Vagina (tissue), 2 donors: ENCODE data around the gene ADGRV1. TPM values are rescaled to one million over a fixed set of nuclear protein-coding genes. Genes with fewer than 3 reads are reported as not detected.

Source experiments
- DNase-seq, 2 donors: peaks; one replicate each; pipeline ENCODE4 v3.0.0-alpha.2; 2017; ENCODE audit errors: extremely low spot score in 2 of 2
- H3K27ac ChIP-seq: fragments of 200-600 bp; sonication (generic); one replicate; pipeline ENCODE4 v1.5.1; 2019
- H3K27me3 ChIP-seq: fragments of 200-600 bp; sonication (generic); one replicate; pipeline ENCODE4 v1.5.1; 2019
- H3K36me3 ChIP-seq, 2 donors: fragments of 200-600 bp; sonication (generic); one replicate each; pipeline ENCODE4 v1.5.1; 2017 to 2019
- H3K4me1 ChIP-seq: fragments of 200-600 bp; sonication (generic); one replicate; pipeline ENCODE4 v1.5.1; 2019
- H3K4me3 ChIP-seq, 2 donors: fragments of 200-600 bp; sonication (generic); 1 replicate in 1 of 2; 2 replicates in 1 of 2; pipeline ENCODE4 v1.5.1; 2016 to 2019
- H3K9me3 ChIP-seq: fragments of 200-600 bp; sonication (generic); one replicate; pipeline ENCODE4 v1.5.1; 2019
- POLR2A ChIP-seq, 2 donors: fragments of 450-650 bp; IDR thresholded peaks; one replicate each; pipeline ENCODE4 v1.6.1; 2017; ENCODE audit warnings: antibody characterized with exemption in 2 of 2, mild to moderate bottlenecking in 2 of 2, moderate library complexity in 2 of 2
- POLR2AphosphoS5 ChIP-seq, 2 donors: sonication (generic); formaldehyde crosslinking; IDR thresholded peaks; one replicate each; pipeline ENCODE4 v1.9.0; 2017; ENCODE audit warnings: antibody characterized with exemption in 2 of 2, mild to moderate bottlenecking in 2 of 2, low read depth in 1 of 2; ENCODE audit not compliant: insufficient read depth in 1 of 2
- intact Hi-C: fragments of 100-400 bp; cut with DNase I; formaldehyde crosslinking; loops from one replicate; pipeline ENCODE4 v1.15.1; 2023
- total RNA-seq: library from RNA; depleted of rRNA; stranded (reverse); fragments of >200 nt; gene quantifications from one replicate; pipeline ENCODE4 v1.2.3, GENCODE V29; 2016
- TF ChIP-seq, protein P1 (sequence below), 3 experiments: fragments of 450-650 bp in 2 of 3; fragments of 200-600 bp in 1 of 3; sonication (generic) in 1 of 3; IDR thresholded peaks; one replicate each; pipeline ENCODE4 v1.5.1; 2017 to 2019; ENCODE audit warnings: antibody characterized with exemption in 3 of 3, mild to moderate bottlenecking in 2 of 3, moderate library complexity in 2 of 3

The ADGRV1 gene
- total RNA-seq, 1 donor from 2014 or later = 10.6 TPM

DNA sequence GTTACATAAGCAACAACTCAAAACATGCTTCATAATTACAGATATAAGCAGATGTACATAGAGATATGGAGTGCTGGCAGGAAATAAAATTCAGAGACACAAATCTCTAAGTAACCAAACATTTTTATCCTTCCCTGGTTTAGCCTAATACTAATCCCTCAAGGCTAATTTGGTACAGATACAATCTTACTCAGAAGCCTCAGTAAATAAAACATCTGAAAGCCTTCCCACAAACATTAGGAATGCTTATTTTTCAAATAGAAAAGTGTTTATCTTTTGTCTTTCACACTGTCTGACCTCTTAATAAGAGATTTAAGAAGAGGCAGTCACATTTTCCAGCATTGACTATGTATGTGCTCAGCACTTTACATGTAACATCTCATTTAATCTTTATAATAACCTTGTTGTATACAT, 425.1 kb downstream of the ADGRV1 start:
- TF ChIP-seq, protein P1, sequence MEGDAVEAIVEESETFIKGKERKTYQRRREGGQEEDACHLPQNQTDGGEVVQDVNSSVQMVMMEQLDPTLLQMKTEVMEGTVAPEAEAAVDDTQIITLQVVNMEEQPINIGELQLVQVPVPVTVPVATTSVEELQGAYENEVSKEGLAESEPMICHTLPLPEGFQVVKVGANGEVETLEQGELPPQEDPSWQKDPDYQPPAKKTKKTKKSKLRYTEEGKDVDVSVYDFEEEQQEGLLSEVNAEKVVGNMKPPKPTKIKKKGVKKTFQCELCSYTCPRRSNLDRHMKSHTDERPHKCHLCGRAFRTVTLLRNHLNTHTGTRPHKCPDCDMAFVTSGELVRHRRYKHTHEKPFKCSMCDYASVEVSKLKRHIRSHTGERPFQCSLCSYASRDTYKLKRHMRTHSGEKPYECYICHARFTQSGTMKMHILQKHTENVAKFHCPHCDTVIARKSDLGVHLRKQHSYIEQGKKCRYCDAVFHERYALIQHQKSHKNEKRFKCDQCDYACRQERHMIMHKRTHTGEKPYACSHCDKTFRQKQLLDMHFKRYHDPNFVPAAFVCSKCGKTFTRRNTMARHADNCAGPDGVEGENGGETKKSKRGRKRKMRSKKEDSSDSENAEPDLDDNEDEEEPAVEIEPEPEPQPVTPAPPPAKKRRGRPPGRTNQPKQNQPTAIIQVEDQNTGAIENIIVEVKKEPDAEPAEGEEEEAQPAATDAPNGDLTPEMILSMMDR (IDR thresholded peaks at IDR 0.05) = no peak
- TF ChIP-seq POLR2AphosphoS5 (IDR thresholded peaks at IDR 0.05; ENCODE audit: insufficient read depth in 1 of 2, low read depth in 1 of 2) = no peak
- TF ChIP-seq POLR2A (IDR thresholded peaks at IDR 0.05) = no peak
- H3K4me3 ChIP-seq = no peak overlapping the region
- intact Hi-C loops = no loop called here
- no peaks in the 10 kb centered on the region for H3K4me1 ChIP-seq
- H3K36me3 ChIP-seq = no peaks in the 10 kb centered on the region
- DNase-seq = no peak
- H3K9me3 ChIP-seq = no peaks in the 10 kb centered on the region
- no peak overlapping the region for H3K27ac ChIP-seq
- no peaks in the 10 kb centered on the region for H3K27me3 ChIP-seq

GRCh38 chr5:90985341-90985740, 426.7 kb downstream of the ADGRV1 start:
- H3K27ac ChIP-seq = no peak overlapping the region
- TF ChIP-seq, protein P1 (IDR thresholded peaks at IDR 0.05) = no peak
- TF ChIP-seq POLR2AphosphoS5 (IDR thresholded peaks at IDR 0.05; ENCODE audit: insufficient read depth in 1 of 2, low read depth in 1 of 2) (no peak), POLR2A (IDR thresholded peaks at IDR 0.05) (no peak)
- intact Hi-C loops = no loop called here
- no peaks in the 10 kb centered on the region for H3K27me3 ChIP-seq
- H3K4me3 ChIP-seq = no peak overlapping the region
- H3K4me1 ChIP-seq = no peaks in the 10 kb centered on the region
- no peaks in the 10 kb centered on the region for H3K9me3 ChIP-seq
- no peak for DNase-seq
- no peaks in the 10 kb centered on the region for H3K36me3 ChIP-seq

- TF ChIP-seq, protein P1 (IDR thresholded peaks at IDR 0.05) = no peak
- TF ChIP-seq POLR2A (IDR thresholded peaks at IDR 0.05) (no peak), POLR2AphosphoS5 (IDR thresholded peaks at IDR 0.05; ENCODE audit: insufficient read depth in 1 of 2, low read depth in 1 of 2) (no peak)
- intact Hi-C loops = no loop called here
- no peak overlapping the region for H3K4me3 ChIP-seq
- H3K27ac ChIP-seq = no peak overlapping the region
- H3K36me3 ChIP-seq = no peaks in the 10 kb centered on the region
- no peaks in the 10 kb centered on the region for H3K4me1 ChIP-seq
- DNase-seq = no peak
- H3K9me3 ChIP-seq = no peaks in the 10 kb centered on the region
- no peaks in the 10 kb centered on the region for H3K27me3 ChIP-seq
Observed at GRCh38 chr5:90987726-90988125, 429.1 kb downstream of the ADGRV1 start.

GRCh38 chr5:90991201-90991600, 432.6 kb downstream of the ADGRV1 start:
- no peaks in the 10 kb centered on the region for H3K27me3 ChIP-seq
- no peaks in the 10 kb centered on the region for H3K4me1 ChIP-seq
- no peak for TF ChIP-seq POLR2A (IDR thresholded peaks at IDR 0.05)
- no peak for TF ChIP-seq POLR2AphosphoS5 (IDR thresholded peaks at IDR 0.05; ENCODE audit: insufficient read depth in 1 of 2, low read depth in 1 of 2)
- TF ChIP-seq, protein P1 (IDR thresholded peaks at IDR 0.05) = no peak
- H3K36me3 ChIP-seq = no peaks in the 10 kb centered on the region
- DNase-seq = no peak
- no peak overlapping the region for H3K4me3 ChIP-seq
- no peaks in the 10 kb centered on the region for H3K9me3 ChIP-seq
- no peak overlapping the region for H3K27ac ChIP-seq
- intact Hi-C loops = no loop called here

DNA sequence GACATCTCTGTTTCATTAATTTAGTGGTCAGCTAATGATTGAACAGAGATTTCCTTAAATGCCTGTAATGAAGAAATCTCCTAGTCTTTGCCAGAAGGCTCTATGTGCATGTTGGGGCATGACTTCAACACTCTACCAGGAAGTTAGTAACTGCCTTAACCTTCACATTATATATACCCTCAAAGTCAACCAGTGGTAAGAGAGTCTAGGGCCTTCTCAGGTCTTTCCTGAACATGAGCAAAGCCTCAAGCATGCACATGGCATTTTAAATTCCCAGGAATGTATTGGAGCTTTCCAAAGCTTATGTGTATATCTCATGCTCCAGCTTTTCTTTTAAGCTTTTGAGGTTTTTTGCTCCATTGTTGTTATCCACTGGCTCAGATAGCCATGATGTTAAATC, 436.2 kb downstream of the ADGRV1 start:
- intact Hi-C loops = no loop called here
- TF ChIP-seq, protein P1 (IDR thresholded peaks at IDR 0.05) = no peak
- TF ChIP-seq POLR2AphosphoS5 (IDR thresholded peaks at IDR 0.05; ENCODE audit: insufficient read depth in 1 of 2, low read depth in 1 of 2) (no peak), POLR2A (IDR thresholded peaks at IDR 0.05) (no peak)
- no peaks in the 10 kb centered on the region for H3K27me3 ChIP-seq
- H3K9me3 ChIP-seq = no peaks in the 10 kb centered on the region
- no peak overlapping the region for H3K27ac ChIP-seq
- no peaks in the 10 kb centered on the region for H3K4me1 ChIP-seq
- H3K36me3 ChIP-seq = no peaks in the 10 kb centered on the region
- DNase-seq = no peak
- no peak overlapping the region for H3K4me3 ChIP-seq
